SW480 (cell line): ENCODE data around the gene RIN2.
A peak's percentile ranks its signal among the peaks of the same experiment; 100 is the strongest.

Source experiments
- DNase-seq: peaks from one replicate; pipeline ENCODE4 v3.0.0-alpha.2; 2016; ENCODE audit warnings: low spot score

The RIN2 gene

GRCh38 chr20:19765913-19766312 lies 7.9 kb downstream of the RIN2 start:
- no peak for DNase-seq

- no peak for DNase-seq
These were observed 9.0 kb downstream of the RIN2 start for GRCh38 chr20:19767070-19767469.

DNA sequence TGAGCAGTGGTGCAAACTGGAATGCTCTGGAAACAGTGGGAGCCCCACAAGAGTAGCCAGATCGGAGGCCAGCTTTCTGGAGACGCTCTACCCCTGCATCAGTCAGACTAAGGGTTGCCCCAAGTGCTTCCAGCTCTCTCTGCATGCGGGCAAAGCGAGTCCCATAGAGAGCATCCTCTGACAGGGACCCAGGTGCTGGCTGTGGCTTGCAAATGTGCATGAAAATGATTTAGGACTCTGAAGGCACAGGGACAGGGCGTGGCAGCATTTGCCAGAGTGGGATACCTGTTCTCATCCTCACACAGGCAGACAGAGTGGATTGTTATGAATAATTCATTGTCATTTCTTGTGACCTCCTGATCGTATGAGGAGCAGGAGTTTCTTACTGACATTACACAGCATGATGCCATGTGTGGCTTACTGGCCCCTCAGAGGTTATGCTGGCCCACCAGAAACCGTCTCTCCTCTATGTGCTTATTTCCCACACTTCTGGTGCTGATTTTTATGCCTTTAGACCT lies 10.3 kb downstream of the RIN2 start:
- no peak for DNase-seq

- DNase-seq = no peak
These were observed 11.4 kb downstream of the RIN2 start for GRCh38 chr20:19769507-19769906.

DNA sequence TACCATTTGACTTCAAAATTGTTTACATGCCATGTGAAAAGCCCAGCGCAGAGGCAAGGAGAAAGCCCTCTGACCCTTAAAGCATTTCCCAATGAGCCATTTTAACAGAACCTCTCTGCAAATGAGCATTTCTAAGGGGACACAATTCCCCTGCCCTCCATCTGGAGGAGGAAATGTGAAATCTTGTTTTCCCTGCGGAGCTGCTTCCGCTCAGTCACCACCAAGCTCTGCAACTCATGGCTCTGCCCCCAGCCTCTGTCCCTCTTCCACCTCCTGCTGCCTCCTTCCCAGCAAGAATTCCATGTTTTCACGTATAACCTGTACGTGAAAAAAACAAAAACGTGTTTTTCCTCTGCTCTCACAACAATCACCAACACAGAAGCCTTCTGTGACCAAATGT lies 12.3 kb downstream of the RIN2 start:
- DNase-seq = no peak

GRCh38 chr20:19771031-19771430 lies 13.0 kb downstream of the RIN2 start:
- DNase-seq = no peak

GRCh38 chr20:19773471-19773870 lies 15.4 kb downstream of the RIN2 start:
- DNase-seq = no peak

- DNase-seq = peak; percentile 52
These were observed 16.3 kb downstream of the RIN2 start for GRCh38 chr20:19774135-19774933.

DNA sequence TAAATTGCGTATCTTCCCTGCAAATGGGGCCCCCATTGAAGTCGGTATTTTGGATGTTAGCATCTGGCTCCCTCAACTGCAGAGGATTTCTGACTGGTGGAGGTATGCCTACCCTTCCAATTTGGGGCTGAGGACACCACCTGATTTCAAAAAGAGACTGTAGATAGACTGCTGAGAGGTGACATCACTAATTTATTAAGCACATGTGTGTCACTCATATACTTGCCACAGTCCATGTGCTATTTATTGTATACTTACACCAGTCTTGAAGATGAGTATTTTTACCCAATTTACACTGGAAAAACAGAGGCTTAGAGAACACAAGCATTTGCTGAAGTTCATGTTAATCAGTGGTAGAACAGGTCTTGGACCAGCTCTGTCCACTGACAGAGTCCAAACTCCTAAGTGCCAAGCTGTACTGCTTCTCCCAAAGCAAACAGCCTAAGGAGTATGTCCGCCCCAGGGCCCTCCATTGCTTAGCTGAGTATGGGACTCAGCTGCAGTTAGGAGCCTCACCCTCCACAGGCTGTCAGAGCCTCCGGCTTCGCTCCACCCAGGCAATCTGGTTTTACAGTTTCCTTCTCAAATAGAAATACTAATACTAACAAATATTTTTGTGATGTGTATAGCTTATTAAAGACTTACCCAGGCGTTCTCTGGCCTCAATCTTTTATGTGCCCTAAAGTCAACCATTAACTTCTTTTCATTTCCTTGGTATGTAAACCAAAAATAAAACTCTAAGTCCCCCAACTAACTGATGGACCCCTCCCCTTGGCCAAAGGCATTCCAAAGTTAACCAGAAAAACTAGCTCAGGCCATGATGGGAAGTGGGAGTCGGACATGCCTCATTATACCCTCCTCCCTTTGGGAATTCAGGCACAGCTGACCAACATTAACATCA lies 17.5 kb downstream of the RIN2 start:
- DNase-seq = no peak

DNA sequence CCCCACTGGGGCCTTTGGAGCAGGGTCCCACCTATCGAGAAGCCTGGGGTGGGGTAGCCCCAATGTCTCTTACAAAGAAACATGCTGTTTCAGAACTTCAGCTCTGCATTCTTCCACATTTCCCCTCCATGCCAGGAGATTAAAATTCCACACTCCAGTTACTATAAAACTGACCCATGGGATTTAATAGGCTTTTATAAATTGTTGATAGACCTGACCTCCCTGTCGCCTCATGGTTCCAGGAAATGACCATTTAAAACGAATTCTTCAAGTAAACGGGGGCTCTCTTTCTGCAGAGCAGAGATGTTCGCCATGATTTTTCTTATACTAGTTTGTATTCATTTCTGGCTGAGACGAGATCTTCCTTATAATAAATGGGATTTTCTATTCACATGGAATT lies 19.3 kb downstream of the RIN2 start:
- no peak for DNase-seq

- DNase-seq = no peak
These were observed 19.9 kb downstream of the RIN2 start for GRCh38 chr20:19777981-19778380.

DNA sequence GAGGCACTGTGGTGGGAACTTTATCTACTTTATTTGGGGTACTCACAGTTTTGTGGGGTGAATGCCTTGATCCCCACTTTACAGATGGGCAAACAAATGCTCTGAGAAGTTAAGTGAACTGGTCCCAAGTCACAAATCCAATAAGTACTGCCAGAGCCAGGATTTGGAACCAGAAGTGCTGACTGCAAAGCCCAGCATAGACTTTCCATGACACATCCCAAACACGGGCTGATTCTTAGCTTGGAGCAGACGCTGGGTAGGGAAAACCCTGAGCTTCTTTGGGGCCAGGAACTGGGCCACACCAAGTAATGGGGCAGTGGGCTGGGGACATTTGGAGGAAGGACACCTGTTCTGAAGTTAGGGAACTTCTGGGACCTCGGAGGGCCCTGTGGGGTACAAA lies 20.3 kb downstream of the RIN2 start:
- DNase-seq = no peak

GRCh38 chr20:19779634-19780033 lies 21.6 kb downstream of the RIN2 start:
- DNase-seq = no peak

- no peak for DNase-seq
These were observed 22.2 kb downstream of the RIN2 start for GRCh38 chr20:19780261-19780660.

DNA sequence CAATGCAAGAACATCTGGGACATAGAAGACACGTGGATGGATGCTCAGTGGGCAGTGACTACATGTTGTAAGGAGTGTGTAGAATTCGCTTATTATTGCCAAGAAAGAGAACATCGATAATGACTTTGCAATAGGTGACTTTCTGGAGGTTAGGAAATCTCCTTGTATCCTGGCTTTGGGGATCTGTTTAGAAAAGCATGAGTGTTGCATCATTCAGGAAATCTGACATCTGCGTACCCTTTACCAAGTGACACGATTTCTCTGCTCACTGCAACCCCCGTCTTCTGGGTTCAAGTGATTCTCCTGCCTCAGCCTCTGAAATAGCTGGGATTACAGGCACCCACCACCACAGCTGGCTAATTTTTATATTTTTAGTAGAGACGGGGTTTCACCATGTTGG lies 23.2 kb downstream of the RIN2 start:
- DNase-seq = no peak

GRCh38 chr20:19782669-19783068 lies 24.6 kb downstream of the RIN2 start:
- DNase-seq = no peak

DNA sequence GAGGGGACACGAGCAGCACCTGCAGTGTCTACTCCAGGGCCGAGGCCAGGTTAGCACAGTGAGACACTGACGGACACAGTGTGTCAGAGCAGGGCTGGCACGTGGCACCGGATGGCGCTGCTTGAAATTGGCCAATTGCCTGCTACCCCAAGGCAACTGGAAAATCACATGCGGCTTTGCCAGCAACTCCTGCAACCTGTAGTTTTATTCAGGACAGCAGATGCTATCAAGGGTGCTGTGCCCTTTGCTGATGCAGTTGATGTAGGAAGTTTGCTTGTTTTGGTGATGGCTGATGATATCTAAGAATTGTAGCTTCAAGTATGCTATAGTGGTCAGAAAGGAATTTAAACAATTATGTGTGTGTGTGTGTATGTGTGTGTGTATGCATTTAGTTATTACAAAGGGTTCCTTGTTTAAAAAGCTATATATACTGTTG lies 25.9 kb downstream of the RIN2 start:
- peak; percentile 93 for DNase-seq

GRCh38 chr20:19784511-19785172 lies 26.6 kb downstream of the RIN2 start:
- DNase-seq = peak; percentile 91

- no peak for DNase-seq
These were observed 27.3 kb downstream of the RIN2 start for GRCh38 chr20:19785173-19785982.

GRCh38 chr20:19785983-19786285 lies 27.9 kb downstream of the RIN2 start:
- DNase-seq = no peak

DNA sequence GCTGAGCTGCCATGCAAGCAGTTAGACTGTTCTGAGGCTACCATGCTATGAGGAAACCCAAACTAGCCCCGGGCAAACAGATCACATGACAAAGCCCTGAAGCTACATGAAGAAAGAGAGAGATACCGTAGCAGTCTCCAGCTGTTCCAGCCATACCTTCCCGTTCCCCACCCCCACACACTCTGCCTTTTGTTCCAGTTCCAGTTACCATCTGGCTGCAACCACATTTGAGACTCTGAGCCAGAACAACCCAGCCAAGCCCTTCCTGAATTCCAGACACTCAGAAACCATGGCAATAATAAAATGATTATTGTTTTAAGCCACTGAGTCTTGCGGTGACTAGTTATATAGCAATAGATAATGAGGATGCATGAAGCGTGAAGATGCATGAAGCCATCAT lies 28.3 kb downstream of the RIN2 start:
- peak; percentile 69 for DNase-seq

GRCh38 chr20:19787366-19787765 lies 29.3 kb downstream of the RIN2 start:
- no peak for DNase-seq
